Transverse colon (tissue), 4 donors: ENCODE data around the gene ZNF496. TPM values are rescaled to one million over a fixed set of nuclear protein-coding genes. Genes with fewer than 3 reads are reported as not detected.

Source experiments
- DNase-seq: peaks from one replicate; pipeline ENCODE4 v3.0.0-alpha.2; 2019
- H3K27ac ChIP-seq, 4 donors: fragments of 200-600 bp; sonication (generic); 2 replicates each; pipeline ENCODE4 v1.5.1; 2016 to 2018; ENCODE audit warnings: inconsistent platforms in 4 of 4
- H3K27me3 ChIP-seq: fragments of 200-600 bp; sonication (generic); 2 replicates; pipeline ENCODE4 v1.5.1; 2017; ENCODE audit warnings: inconsistent platforms
- H3K36me3 ChIP-seq, 4 donors: fragments of 200-600 bp; sonication (generic); 2 replicates each; pipeline ENCODE4 v1.5.1; 2017 to 2019; ENCODE audit warnings: inconsistent platforms in 4 of 4
- H3K4me1 ChIP-seq, 4 donors: fragments of 200-600 bp; sonication (generic); 2 replicates each; pipeline ENCODE4 v1.5.1; 2017 to 2020; ENCODE audit warnings: inconsistent platforms in 4 of 4
- H3K4me3 ChIP-seq, 4 donors: fragments of 200-600 bp; sonication (generic); 1 replicate in 1 of 4; 2 replicates in 3 of 4; pipeline versions ENCODE4 v1.5.1 to v1.6.1; 2017 to 2019; ENCODE audit warnings: inconsistent platforms in 4 of 4
- H3K9me3 ChIP-seq, 2 donors: fragments of 200-600 bp; sonication (generic); 2 replicates each; pipeline ENCODE4 v1.5.1; 2017 to 2019; ENCODE audit warnings: inconsistent platforms in 2 of 2
- EP300 ChIP-seq: sonication (generic); formaldehyde crosslinking; IDR thresholded peaks from one replicate; pipeline ENCODE4 v1.6.1; 2017; ENCODE audit warnings: antibody characterized with exemption, low read depth
- POLR2A ChIP-seq: fragments of 450-650 bp; IDR thresholded peaks from one replicate; pipeline ENCODE4 v1.6.1; 2016; ENCODE audit warnings: antibody characterized with exemption, mild to moderate bottlenecking, moderate library complexity
- POLR2AphosphoS5 ChIP-seq, 3 donors: sonication (generic); formaldehyde crosslinking; IDR thresholded peaks; one replicate each; pipeline ENCODE4 v1.6.1; 2016; ENCODE audit warnings: antibody characterized with exemption in 3 of 3
- WGBS, 2 donors: methylation state at CpG; one replicate each; pipeline ENCODE4 v1.1.5; 2018; ENCODE audit warnings: low coverage in 1 of 2; 5-methylcytosine and 5-hydroxymethylcytosine counted together
- in situ Hi-C, 4 donors: fragments of 200-750 bp; cut with MboI; loops; one replicate each; pipeline versions ENCODE4 v1.15.0 to v1.15.1; 2017; ENCODE audit warnings: low sequenced_read_pairs in 3 of 4, low pct_ligation_motif_present in 1 of 4, low pct_unique_long_range_greater_than_20kb in 1 of 4
- intact Hi-C: fragments of 100-400 bp; cut with DNase I; formaldehyde crosslinking; loops from one replicate; pipeline ENCODE4 v1.15.1; 2023; ENCODE audit warnings: low total_unique reads
- total RNA-seq, 4 donors: library from RNA; depleted of rRNA; stranded (reverse); fragments of >200 nt; gene quantifications; one replicate each; pipeline ENCODE4 v1.1.0, GENCODE V29; 2016
- TF ChIP-seq, protein P1 (sequence below), 5 experiments: fragments of 200-600 bp in 3 of 5; fragments of 450-650 bp in 2 of 5; sonication (generic) in 3 of 5; IDR thresholded peaks; 1 replicate in 2 of 5; 2 replicates in 3 of 5; pipeline ENCODE4 v1.5.1; 2016 to 2017; ENCODE audit warnings: antibody characterized with exemption in 5 of 5, inconsistent platforms in 3 of 5, mild to moderate bottlenecking in 2 of 5, moderate library complexity in 1 of 5

ZNF496 gene
- total RNA-seq, 4 donors from 2014 or later, result 12.4 to 35.8 (median 28.7) TPM

DNA sequence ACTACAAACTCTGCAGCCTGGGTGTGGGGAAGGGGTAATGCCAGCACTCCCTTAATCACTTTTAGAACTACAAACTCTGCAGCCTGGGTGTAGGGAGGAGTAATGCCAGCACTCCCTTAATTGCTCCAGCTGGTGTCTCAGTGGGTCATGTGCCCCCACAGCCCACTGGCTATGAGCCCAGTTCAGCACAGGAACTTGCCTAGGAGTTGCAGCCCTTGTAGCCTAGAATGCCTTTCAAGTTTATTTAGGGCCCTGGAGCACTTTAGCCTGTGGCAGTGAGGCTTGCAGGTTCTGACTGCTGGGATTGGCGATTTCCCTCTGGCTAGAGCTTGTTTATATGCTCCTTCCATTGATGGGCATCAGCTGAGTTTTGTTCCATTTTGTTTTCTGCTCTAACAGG lies 58.7 kb downstream of the ZNF496 start:
- WGBS, 2 donors, result 50 to 71% methylated on average over 1 of the region's 1 CpG
- DNase-seq, result no peak
- in situ Hi-C loops (no loop called here), intact Hi-C loops (no loop called here)
- H3K9me3 ChIP-seq, result no peaks in the 10 kb centered on the region
- no peak overlapping the region for H3K4me3 ChIP-seq
- TF ChIP-seq POLR2A, result no peak
- TF ChIP-seq, protein P1, sequence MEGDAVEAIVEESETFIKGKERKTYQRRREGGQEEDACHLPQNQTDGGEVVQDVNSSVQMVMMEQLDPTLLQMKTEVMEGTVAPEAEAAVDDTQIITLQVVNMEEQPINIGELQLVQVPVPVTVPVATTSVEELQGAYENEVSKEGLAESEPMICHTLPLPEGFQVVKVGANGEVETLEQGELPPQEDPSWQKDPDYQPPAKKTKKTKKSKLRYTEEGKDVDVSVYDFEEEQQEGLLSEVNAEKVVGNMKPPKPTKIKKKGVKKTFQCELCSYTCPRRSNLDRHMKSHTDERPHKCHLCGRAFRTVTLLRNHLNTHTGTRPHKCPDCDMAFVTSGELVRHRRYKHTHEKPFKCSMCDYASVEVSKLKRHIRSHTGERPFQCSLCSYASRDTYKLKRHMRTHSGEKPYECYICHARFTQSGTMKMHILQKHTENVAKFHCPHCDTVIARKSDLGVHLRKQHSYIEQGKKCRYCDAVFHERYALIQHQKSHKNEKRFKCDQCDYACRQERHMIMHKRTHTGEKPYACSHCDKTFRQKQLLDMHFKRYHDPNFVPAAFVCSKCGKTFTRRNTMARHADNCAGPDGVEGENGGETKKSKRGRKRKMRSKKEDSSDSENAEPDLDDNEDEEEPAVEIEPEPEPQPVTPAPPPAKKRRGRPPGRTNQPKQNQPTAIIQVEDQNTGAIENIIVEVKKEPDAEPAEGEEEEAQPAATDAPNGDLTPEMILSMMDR (IDR thresholded peaks at IDR 0.05), result no peak
- no peak for TF ChIP-seq EP300
- no peak for TF ChIP-seq POLR2AphosphoS5 (IDR thresholded peaks at IDR 0.05)
- H3K36me3 ChIP-seq, result no peaks in the 10 kb centered on the region
- H3K27ac ChIP-seq, result no peak overlapping the region
- no peaks in the 10 kb centered on the region for H3K27me3 ChIP-seq
- H3K4me1 ChIP-seq, result peaks cover 0 to 2% (median 0%) of the 10 kb centered on the region in 4 donors

DNA sequence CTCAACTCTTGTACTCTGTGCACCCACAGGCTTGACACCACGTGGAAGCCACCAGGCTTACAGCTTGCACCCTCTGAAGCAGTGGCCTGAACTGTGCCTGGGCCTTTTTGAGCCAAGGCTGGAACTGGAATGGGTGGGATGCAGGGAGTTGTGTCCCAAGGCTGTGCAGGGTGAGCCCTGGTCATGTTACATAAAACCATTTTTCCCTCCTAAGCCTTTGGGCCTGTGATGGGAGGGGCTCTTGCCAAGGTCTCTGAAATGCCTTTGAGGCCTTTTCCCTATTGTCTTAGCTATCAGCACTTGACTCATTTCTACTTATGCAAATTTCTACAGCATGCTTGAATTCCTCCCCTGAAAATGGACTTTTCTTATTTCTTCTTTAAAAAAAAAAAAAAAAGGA lies 61.7 kb downstream of the ZNF496 start:
- in situ Hi-C loops, result no loop called here
- Histone ChIP-seq H3K36me3 (no peaks in the 10 kb centered on the region), H3K27me3 (no peaks in the 10 kb centered on the region), H3K9me3 (no peaks in the 10 kb centered on the region), H3K4me3 (no peak overlapping the region), H3K4me1 (peaks cover 0 to 2% (median 0%) of the 10 kb centered on the region in 4 donors), H3K27ac (no peak overlapping the region)
- TF ChIP-seq POLR2A (no peak), EP300 (no peak), POLR2AphosphoS5 (IDR thresholded peaks at IDR 0.05) (no peak)
- TF ChIP-seq, protein P1 (IDR thresholded peaks at IDR 0.05), result no peak
- intact Hi-C loops, result no loop called here
- WGBS, 2 donors, result no CpG with 5 or more reads among the region's 1 CpG
- DNase-seq, result no peak

DNA sequence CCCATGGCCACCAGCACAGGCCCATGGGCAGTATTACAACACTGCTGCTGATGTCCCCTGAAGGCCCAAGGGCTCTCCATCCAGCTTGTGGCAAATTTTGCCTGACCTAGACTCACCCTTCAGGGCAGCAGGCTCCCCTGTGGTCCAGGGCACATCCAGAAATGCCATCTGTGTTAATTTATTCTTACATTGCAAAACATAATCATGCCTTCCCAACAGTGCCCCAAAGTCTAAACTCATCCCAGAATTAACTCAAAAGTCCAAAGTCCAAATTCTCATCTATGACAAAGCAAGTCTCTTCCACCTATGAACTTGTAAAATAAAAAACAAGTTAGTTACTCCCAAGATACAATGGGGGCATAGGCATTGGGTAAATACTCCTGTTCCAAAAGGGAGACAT lies 62.5 kb downstream of the ZNF496 start:
- Histone ChIP-seq H3K4me3 (no peak overlapping the region), H3K27ac (no peak overlapping the region), H3K9me3 (no peaks in the 10 kb centered on the region), H3K27me3 (no peaks in the 10 kb centered on the region), H3K36me3 (no peaks in the 10 kb centered on the region), H3K4me1 (no peaks in the 10 kb centered on the region)
- DNase-seq, result no peak
- TF ChIP-seq POLR2AphosphoS5 (IDR thresholded peaks at IDR 0.05) (no peak), POLR2A (no peak), EP300 (no peak)
- TF ChIP-seq, protein P1 (IDR thresholded peaks at IDR 0.05), result no peak
- intact Hi-C loops (no loop called here), in situ Hi-C loops (no loop called here)

DNA sequence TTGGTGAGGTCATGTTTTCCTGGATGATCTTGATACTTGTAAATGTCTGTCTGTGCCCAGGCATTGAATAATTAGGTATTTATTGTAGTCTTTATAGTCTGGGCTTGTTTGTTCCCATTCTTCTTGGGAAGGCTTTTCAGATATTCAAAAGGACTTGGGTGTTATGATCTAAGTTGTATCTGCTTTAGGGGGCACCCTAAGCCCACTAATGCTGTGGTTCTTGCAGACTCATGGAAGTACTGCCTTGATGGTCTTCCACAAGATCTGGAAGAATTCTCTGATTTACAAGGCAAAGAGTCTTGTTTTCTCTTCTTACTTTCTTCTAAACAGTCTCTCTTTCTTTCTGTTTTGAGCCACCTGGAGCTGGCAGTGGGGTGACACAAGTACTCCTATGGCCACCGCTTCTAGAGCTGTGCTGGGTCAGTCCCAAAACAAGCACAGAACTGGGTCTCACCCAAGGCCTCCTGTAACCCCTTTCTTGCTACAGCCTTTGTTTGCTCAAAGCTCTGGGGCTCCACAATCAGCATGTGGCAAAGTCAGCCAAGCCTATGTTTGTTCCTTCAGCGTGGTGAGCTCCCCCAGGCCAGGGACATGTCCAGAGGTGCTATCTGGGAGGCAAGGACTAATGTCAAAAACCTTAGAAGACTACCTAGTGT lies 63.1 kb downstream of the ZNF496 start:
- Histone ChIP-seq H3K27me3 (no peaks in the 10 kb centered on the region), H3K4me3 (no peak overlapping the region), H3K27ac (no peak overlapping the region), H3K36me3 (no peaks in the 10 kb centered on the region), H3K9me3 (peaks cover 0 to 1% of the 10 kb centered on the region in 2 donors), H3K4me1 (no peaks in the 10 kb centered on the region)
- TF ChIP-seq, protein P1 (IDR thresholded peaks at IDR 0.05), result no peak
- TF ChIP-seq EP300, result no peak
- DNase-seq, result no peak
- 64% methylated on average over 2 of the region's 2 CpGs; no CpG with 5 or more reads in 1 of the 2 donors for WGBS, 2 donors
- intact Hi-C loops, result no loop called here
- in situ Hi-C loops, result no loop called here
